Neural cell (in vitro differentiated cells): ENCODE data around the gene PFDN2. TPM values are rescaled to one million over a fixed set of nuclear protein-coding genes. Genes with fewer than 3 reads are reported as not detected.

Source experiments
- H2AFZ ChIP-seq: fragments of 200-600, 300-800 bp; sonication (generic), shearing (Covaris generic); 2 replicates; pipeline ENCODE4 v1.6.0; 2014; ENCODE audit warnings: low read depth, mild to moderate bottlenecking, antibody characterized with exemption, low read length, moderate library complexity
- H3F3A ChIP-seq: fragments of 200-600 bp; shearing (Covaris generic); 2 replicates; pipeline ENCODE4 v1.6.1; 2016; ENCODE audit warnings: mild to moderate bottlenecking, moderate library complexity, mixed read lengths, antibody characterized with exemption, low read length; ENCODE audit not compliant: insufficient read depth, poor library complexity, severe bottlenecking
- H3K27ac ChIP-seq: fragments of 200-600, 300-800 bp; sonication (generic), shearing (Covaris generic); 2 replicates; pipeline ENCODE4 v1.5.1; 2014; ENCODE audit warnings: mild to moderate bottlenecking, low read length, moderate library complexity
- H3K27me3 ChIP-seq: fragments of 300-800, 200-600 bp; sonication (generic), shearing (Covaris generic); 2 replicates; pipeline ENCODE4 v1.6.0; 2014; ENCODE audit warnings: mild to moderate bottlenecking, low read depth, low read length, moderate library complexity; ENCODE audit not compliant: insufficient read depth
- H3K36me3 ChIP-seq: fragments of 300-800, 200-600 bp; sonication (generic), shearing (Covaris generic); 2 replicates; pipeline ENCODE4 v1.5.1; 2014; ENCODE audit warnings: mild to moderate bottlenecking, antibody characterized with exemption, low read length, moderate library complexity; ENCODE audit not compliant: insufficient read depth
- H3K4me2 ChIP-seq: fragments of 300-800, 200-600 bp; sonication (generic), shearing (Covaris generic); 2 replicates; pipeline ENCODE4 v1.6.0; 2014; ENCODE audit warnings: mild to moderate bottlenecking, low read length
- H3K4me3 ChIP-seq: fragments of 300-800, 200-600 bp; sonication (generic), shearing (Covaris generic); 2 replicates; pipeline ENCODE4 v1.5.1; 2014; ENCODE audit warnings: mild to moderate bottlenecking, low read length, moderate library complexity
- H3K79me2 ChIP-seq: fragments of 200-600 bp; shearing (Covaris generic); replicated peaks from 2 replicates; pipeline ENCODE4 v1.6.0; 2014; ENCODE audit warnings: mild to moderate bottlenecking, low read length, moderate library complexity; ENCODE audit not compliant: insufficient read depth
- H3K9ac ChIP-seq: fragments of 300-800, 200-600 bp; sonication (generic), shearing (Covaris generic); 2 replicates; pipeline ENCODE4 v1.6.1; 2016; ENCODE audit warnings: mild to moderate bottlenecking, low read length, mixed read lengths
- H3K9me2 ChIP-seq: fragments of 200-600 bp; shearing (Covaris generic); 2 replicates; pipeline ENCODE4 v1.6.1; 2016; ENCODE audit warnings: mild to moderate bottlenecking, low read length, mixed read lengths; ENCODE audit not compliant: insufficient read depth
- H3K9me3 ChIP-seq: fragments of 200-600, 300-800 bp; sonication (generic), shearing (Covaris generic); 2 replicates; pipeline ENCODE4 v1.6.1; 2016; ENCODE audit warnings: mild to moderate bottlenecking, mixed run types, low read length, moderate library complexity, mixed read lengths
- H4K20me1 ChIP-seq: fragments of 200-600 bp; shearing (Covaris generic); 2 replicates; pipeline ENCODE4 v1.6.1; 2016; ENCODE audit warnings: mild to moderate bottlenecking, mixed run types; ENCODE audit not compliant: insufficient read depth
- CTCF ChIP-seq: fragments of 450-650 bp; IDR thresholded peaks from 2 replicates; pipeline ENCODE4 v1.5.1; 2014; ENCODE audit warnings: antibody characterized with exemption, mild to moderate bottlenecking, moderate library complexity; ENCODE audit not compliant: poor library complexity, severe bottlenecking
- EP300 ChIP-seq: fragments of 450-650 bp; conservative IDR thresholded peaks from 2 replicates; pipeline ENCODE4 v1.6.1; 2014; ENCODE audit warnings: antibody characterized with exemption, mild to moderate bottlenecking, moderate library complexity; ENCODE audit not compliant: poor library complexity, severe bottlenecking
- EZH2 ChIP-seq: fragments of 200-600, 300-800 bp; shearing (Covaris generic), sonication (generic); IDR thresholded peaks from 2 replicates; pipeline ENCODE4 v1.6.1; 2014; ENCODE audit warnings: antibody characterized with exemption, low read length, borderline replicate concordance, mild to moderate bottlenecking; ENCODE audit not compliant: insufficient read depth, poor library complexity, severe bottlenecking
- MXI1 ChIP-seq: fragments of 450-650 bp; conservative IDR thresholded peaks from 2 replicates; pipeline ENCODE4 v1.6.1; 2014; ENCODE audit warnings: antibody characterized with exemption, mild to moderate bottlenecking; ENCODE audit not compliant: poor library complexity, severe bottlenecking
- POLR2AphosphoS5 ChIP-seq: IDR thresholded peaks from 2 replicates; pipeline ENCODE4 v1.6.1; 2012
- RAD21 ChIP-seq: fragments of 450-650 bp; conservative IDR thresholded peaks from 2 replicates; pipeline ENCODE4 v1.6.1; 2014; ENCODE audit warnings: antibody characterized with exemption, mild to moderate bottlenecking, moderate library complexity
- REST ChIP-seq: IDR thresholded peaks from 2 replicates; pipeline ENCODE4 v1.6.1; 2012; ENCODE audit warnings: borderline replicate concordance
- SMC3 ChIP-seq: fragments of 450-650 bp; conservative IDR thresholded peaks from 2 replicates; pipeline ENCODE4 v1.6.1; 2014; ENCODE audit warnings: antibody characterized with exemption, mild to moderate bottlenecking, moderate library complexity; ENCODE audit not compliant: poor library complexity
- TAF1 ChIP-seq: IDR thresholded peaks from 2 replicates; pipeline ENCODE4 v1.6.1; 2012; ENCODE audit warnings: low read depth
- polyA plus RNA-seq: library from polyadenylated mRNA; depleted of rRNA; stranded (reverse); fragments of >200 nt; gene quantifications from 2 replicates; pipeline ENCODE4 v1.2.3, GENCODE V29; 2014

Gene PFDN2
- polyA plus RNA-seq, 1 donor from 2014 or later = 193 TPM

- Histone ChIP-seq H3K79me2 (peaks cover 25% of the 10 kb centered on the region), H3K4me3 (peak overlapping the region; percentile 73), H3K9me2 (no peaks in the 10 kb centered on the region), H3K36me3 (no peaks in the 10 kb centered on the region), H3K9ac (peak overlapping the region; percentile 81), H3K27me3 (no peaks in the 10 kb centered on the region), H2AFZ (peak overlapping the region; percentile 65), H3K4me2 (peak overlapping the region; percentile 79), H3K27ac (peak overlapping the region; percentile 95), H4K20me1 (no peaks in the 10 kb centered on the region), H3K9me3 (no peaks in the 10 kb centered on the region), H3F3A (no peaks in the 10 kb centered on the region)
- TF ChIP-seq POLR2AphosphoS5 (peak; percentile 84), EP300 (no peak), EZH2 (no peak), REST (peak; percentile 12), RAD21 (peak; percentile 30), TAF1 (peak; percentile 56), CTCF (no peak), SMC3 (peak; percentile 40)
Measured at GRCh38 chr1:161133220-161133740, 15.4 kb upstream of the PFDN2 start.

- Histone ChIP-seq H3K4me3 (peak within 1 kb of the TSS; percentile 73), H3K4me2 (peak within 1 kb of the TSS; percentile 84), H3K9ac (peak within 1 kb of the TSS; percentile 81), H3K27ac (peak within 1 kb of the TSS; percentile 95), H3K36me3 (no peaks in the 10 kb centered on the region), H3F3A (no peaks in the 10 kb centered on the region), H3K9me3 (no peaks in the 10 kb centered on the region), H3K9me2 (no peaks in the 10 kb centered on the region), H3K79me2 (peaks cover 25% of the 10 kb centered on the region), H3K27me3 (no peaks in the 10 kb centered on the region), H2AFZ (peak within 1 kb of the TSS; percentile 65), H4K20me1 (no peaks in the 10 kb centered on the region)
- no peak for TF ChIP-seq EZH2
- peak; percentile 56 for TF ChIP-seq TAF1
- TF ChIP-seq EP300 = peak; percentile 59
- peak; percentile 90 for TF ChIP-seq REST
- peak; percentile 75 for TF ChIP-seq CTCF
- TF ChIP-seq MXI1 = peak; percentile 63
- peak; percentile 55 for TF ChIP-seq SMC3
- peak; percentile 74 for TF ChIP-seq POLR2AphosphoS5
- no peak for TF ChIP-seq RAD21
Measured at GRCh38 chr1:161132410-161133219, 14.8 kb upstream of the PFDN2 start, which contains the start of gene DEDD. TSS of gene DEDD (minus strand) at chr1:161132667. CDS start at chr1:161124462, 8,205 bp downstream.
